Epithelial cell of esophagus (primary cell): ENCODE measurements around the gene ACTN4.

ENCODE experiments used
- DNase-seq: peaks from one replicate; pipeline ENCODE4 v3.0.0; 2010; ENCODE audit warnings: low read depth
- H3K4me3 ChIP-seq: 2 replicates; pipeline ENCODE4 v1.5.1; 2011; ENCODE audit warnings: mild to moderate bottlenecking, low read length, control low read depth
- TF ChIP-seq, protein P1 (sequence below): IDR thresholded peaks from 2 replicates; pipeline ENCODE4 v1.5.1; 2011; ENCODE audit warnings: low read depth, mild to moderate bottlenecking, low read length, control low read depth, inconsistent platforms; ENCODE audit not compliant: insufficient read depth; ENCODE audit errors: missing control alignments

The ACTN4 gene

DNA sequence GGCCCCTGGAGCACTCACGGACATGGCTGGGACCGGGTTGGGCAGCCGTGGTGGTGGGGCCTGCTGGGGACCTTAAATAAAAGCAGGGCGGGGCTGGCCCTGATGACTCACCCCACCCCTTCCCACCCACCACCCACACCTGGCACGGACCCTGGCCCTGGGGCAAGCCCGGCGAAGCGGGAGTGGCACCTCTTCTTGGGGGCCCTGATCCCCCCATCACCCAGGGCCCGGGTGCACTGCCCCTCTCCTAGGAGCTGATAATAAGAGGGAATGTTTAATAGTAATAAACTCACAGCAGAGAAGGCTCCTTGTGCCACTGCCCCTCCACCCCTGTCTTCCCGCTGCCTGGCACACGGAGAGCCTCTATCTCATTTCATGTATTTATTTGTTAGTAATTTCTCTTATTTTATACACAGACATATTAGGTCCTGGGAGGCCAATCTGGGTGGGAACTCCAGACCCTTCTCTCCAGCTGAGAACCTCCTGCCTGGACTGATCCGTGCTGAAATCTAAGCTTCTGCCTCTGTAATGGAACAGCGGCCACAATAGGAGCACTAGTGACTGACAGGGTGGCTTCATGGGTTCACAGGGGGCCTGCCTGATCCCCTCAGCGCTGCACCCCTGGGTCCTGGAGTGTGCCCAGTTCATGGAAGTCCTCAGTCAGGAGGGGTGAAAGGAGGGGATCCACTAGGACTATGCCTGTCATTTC, 126.2 kb downstream of the ACTN4 start, which contains the start of gene LGALS7:
Gene LGALS7, minus strand, starts transcription at position 49 of the 709 bp plus-strand sequence. Its CDS starts 25 bp downstream, at position 24.
- TF ChIP-seq, protein P1, sequence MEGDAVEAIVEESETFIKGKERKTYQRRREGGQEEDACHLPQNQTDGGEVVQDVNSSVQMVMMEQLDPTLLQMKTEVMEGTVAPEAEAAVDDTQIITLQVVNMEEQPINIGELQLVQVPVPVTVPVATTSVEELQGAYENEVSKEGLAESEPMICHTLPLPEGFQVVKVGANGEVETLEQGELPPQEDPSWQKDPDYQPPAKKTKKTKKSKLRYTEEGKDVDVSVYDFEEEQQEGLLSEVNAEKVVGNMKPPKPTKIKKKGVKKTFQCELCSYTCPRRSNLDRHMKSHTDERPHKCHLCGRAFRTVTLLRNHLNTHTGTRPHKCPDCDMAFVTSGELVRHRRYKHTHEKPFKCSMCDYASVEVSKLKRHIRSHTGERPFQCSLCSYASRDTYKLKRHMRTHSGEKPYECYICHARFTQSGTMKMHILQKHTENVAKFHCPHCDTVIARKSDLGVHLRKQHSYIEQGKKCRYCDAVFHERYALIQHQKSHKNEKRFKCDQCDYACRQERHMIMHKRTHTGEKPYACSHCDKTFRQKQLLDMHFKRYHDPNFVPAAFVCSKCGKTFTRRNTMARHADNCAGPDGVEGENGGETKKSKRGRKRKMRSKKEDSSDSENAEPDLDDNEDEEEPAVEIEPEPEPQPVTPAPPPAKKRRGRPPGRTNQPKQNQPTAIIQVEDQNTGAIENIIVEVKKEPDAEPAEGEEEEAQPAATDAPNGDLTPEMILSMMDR, result no peak
- DNase-seq, result no peak
- no peak within 1 kb of the TSS for H3K4me3 ChIP-seq

DNA sequence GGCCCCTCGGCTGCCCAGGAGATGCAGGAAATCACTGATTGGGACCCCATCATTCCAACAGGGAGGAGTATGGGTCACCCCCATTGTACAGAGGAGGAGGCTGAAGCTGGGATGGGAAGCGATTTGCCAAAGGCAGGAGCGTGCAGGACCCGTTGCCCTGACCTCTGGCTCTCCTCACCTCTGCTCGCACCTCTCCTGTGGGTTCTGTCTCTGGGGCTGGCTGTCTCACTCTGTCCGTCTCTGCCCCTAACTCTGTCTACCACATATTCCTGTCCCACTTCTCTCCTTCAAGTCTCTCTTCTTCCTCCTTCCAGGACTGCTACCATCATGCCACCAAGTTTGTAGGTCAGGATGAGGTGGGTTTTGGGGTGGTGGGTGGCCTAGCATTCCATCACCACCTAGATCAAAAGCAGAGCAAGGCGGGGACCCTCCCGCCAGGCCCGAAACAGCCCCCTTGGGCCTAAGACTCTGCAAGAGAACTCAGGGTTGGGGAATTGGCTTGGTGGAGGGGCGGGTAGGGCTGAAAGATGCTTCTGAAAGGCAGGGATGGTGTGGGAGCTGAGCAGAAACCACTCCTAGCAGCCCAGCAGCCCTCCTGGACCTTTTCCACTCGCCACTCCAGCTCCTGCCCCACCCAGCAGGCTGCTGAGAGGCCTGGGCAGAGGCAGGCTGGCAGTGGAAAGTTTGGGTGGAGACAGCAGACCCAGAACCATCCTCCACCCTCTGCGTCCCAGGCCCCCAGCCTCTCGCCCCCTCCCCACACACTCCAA, 126.9 kb downstream of the ACTN4 start:
- TF ChIP-seq, protein P1, result no peak
- no peak overlapping the region for H3K4me3 ChIP-seq
- no peak for DNase-seq

DNA sequence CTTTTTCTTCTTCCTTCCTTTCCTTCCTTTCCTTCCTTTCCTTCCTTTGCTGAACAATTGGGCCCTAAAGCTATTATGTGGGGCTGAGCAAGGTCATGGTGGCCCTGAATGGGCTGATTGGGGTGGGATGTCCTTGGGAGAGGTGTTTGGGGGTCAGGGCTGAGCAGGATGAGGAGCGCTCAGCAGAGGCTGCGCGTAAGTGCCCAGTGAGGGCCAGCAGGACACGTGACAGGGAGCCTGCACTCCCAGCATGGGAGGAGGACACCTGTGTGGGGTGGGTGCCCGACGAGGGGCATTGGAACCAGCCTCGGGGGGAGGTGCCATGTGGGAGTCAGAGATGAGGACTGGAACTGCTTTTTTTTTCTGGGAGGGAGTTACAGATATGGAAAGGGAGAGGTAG, 131.3 kb downstream of the ACTN4 start:
- TF ChIP-seq, protein P1, result no peak
- H3K4me3 ChIP-seq, result no peak overlapping the region
- DNase-seq, result no peak

DNA sequence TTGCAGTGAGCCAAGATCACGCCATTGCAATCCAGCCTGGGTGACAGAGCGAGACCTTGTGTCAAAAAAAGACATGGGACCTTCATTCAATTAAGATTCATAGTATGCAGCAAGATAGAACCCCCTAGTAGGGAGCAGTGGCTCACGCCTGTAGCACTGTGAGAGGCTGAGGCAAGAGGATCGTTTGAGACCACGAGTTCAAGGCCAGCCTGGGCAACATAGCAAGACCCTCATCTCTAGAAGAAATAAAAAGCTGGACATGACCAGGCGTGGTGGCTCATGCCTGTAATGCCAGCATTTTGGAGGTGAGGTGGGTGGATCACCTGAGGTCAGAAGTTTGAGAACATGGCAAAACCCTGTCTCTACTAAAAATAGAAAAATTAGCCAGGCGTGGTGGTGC, 133.0 kb downstream of the ACTN4 start:
- no peak for DNase-seq
- TF ChIP-seq, protein P1, result no peak

DNA sequence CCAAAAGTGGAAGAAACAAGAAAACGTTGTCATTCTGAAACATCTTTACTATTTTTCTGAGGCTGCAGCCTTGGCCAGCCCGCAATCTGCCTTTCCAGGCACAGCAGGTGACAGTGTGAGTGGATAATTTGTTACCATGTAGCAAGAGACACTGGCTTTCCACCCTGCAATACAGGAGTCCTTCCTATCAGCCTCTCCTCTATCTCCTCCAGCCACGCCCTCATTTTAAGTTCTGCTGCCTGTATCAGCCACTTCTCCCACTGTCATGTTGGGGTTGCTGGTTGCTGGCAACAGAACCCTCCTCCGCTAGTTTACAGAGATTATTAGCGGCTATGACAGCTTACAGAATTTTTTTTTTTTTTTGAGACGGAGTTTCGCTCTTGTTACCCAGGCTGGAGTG, 133.6 kb downstream of the ACTN4 start:
- no peak for DNase-seq
- TF ChIP-seq, protein P1, result no peak
- H3K4me3 ChIP-seq, result no peak overlapping the region

More for the DNA sequence above, 133.0 kb downstream of the ACTN4 start:
- no peak overlapping the region for H3K4me3 ChIP-seq
